ENCODE results near the gene PNKP. TPM values are rescaled to one million over a fixed set of nuclear protein-coding genes. Genes with fewer than 3 reads are reported as not detected.

The PNKP gene
- total and polyA plus RNA-seq, 9 of the 15 experiments (the other 6 are each of a cell fraction or from before 2014, with no cell fraction given), result 2.8 to 85.4 (median 25.3) TPM

DNA sequence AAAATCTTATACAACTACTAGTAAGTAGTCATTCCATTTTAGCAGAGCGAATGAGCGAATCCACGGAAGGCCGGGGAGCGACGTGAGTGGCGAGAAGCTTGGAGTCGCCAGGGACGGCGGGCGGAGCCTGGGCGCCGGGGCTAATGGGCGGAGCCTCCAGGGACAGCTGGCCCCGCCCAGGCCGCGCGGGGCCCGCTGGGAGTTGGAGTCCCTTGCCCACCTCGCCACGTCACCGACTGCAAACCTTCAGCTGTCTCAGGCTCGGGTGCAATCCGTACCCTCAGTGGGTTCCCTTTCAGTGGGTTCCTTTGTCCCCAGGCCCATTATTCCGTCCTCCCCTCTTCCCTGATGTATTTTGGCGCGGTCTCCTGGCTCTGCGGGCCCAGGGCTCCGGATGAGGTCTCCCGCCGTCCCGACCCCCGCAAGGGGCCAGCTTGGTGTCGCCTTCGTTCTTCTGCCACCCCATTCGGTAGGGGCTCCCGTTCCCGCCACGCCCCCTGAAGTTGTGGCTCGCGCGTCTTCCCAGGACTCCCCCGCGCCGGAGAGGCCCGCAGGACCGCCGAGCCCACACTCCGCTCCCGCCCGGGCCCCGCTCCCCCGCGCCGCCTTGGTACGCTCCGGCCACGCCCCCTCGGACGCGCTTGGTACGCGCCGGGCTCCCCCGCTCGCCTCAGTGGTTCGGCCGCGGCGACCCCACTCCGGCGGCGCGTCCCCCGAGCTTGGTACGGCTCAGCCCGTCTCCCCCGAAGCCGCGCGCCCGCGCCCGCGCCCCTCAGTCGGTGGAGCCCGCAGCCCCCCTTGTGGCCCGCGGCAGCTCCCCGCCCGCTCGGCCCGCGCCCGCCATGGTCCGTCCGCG lies 16.7 kb downstream of the PNKP start, which contains the start of gene PTOV1 (continued):
- peak; percentile 80 to 82 for TF ChIP-seq NRF1 (conservative IDR thresholded peaks at IDR 0.05 in 1 of 2, IDR thresholded peaks at IDR 0.05 in 1 of 2)
- no peak for TF ChIP-seq HNRNPUL1 (IDR thresholded peaks at IDR 0.05; ENCODE audit: low read length)
- peak; percentile 76 for TF ChIP-seq FOXJ2 (tag; IDR thresholded peaks at IDR 0.05)
- TF ChIP-seq, protein P1, sequence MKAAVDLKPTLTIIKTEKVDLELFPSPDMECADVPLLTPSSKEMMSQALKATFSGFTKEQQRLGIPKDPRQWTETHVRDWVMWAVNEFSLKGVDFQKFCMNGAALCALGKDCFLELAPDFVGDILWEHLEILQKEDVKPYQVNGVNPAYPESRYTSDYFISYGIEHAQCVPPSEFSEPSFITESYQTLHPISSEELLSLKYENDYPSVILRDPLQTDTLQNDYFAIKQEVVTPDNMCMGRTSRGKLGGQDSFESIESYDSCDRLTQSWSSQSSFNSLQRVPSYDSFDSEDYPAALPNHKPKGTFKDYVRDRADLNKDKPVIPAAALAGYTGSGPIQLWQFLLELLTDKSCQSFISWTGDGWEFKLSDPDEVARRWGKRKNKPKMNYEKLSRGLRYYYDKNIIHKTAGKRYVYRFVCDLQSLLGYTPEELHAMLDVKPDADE (conservative IDR thresholded peaks at IDR 0.05; ENCODE audit: control insufficient read depth, low read depth, low read length), result peak; percentile 85
- TF ChIP-seq ZNF232 (CRISPR knock-in tag; IDR thresholded peaks at IDR 0.05), result peak; percentile 76; the same call in 1 of the 2 replicates
- peak; percentile 69 for TF ChIP-seq E2F3 (CRISPR knock-in tag; IDR thresholded peaks at IDR 0.05)
- TF ChIP-seq, protein P2, sequence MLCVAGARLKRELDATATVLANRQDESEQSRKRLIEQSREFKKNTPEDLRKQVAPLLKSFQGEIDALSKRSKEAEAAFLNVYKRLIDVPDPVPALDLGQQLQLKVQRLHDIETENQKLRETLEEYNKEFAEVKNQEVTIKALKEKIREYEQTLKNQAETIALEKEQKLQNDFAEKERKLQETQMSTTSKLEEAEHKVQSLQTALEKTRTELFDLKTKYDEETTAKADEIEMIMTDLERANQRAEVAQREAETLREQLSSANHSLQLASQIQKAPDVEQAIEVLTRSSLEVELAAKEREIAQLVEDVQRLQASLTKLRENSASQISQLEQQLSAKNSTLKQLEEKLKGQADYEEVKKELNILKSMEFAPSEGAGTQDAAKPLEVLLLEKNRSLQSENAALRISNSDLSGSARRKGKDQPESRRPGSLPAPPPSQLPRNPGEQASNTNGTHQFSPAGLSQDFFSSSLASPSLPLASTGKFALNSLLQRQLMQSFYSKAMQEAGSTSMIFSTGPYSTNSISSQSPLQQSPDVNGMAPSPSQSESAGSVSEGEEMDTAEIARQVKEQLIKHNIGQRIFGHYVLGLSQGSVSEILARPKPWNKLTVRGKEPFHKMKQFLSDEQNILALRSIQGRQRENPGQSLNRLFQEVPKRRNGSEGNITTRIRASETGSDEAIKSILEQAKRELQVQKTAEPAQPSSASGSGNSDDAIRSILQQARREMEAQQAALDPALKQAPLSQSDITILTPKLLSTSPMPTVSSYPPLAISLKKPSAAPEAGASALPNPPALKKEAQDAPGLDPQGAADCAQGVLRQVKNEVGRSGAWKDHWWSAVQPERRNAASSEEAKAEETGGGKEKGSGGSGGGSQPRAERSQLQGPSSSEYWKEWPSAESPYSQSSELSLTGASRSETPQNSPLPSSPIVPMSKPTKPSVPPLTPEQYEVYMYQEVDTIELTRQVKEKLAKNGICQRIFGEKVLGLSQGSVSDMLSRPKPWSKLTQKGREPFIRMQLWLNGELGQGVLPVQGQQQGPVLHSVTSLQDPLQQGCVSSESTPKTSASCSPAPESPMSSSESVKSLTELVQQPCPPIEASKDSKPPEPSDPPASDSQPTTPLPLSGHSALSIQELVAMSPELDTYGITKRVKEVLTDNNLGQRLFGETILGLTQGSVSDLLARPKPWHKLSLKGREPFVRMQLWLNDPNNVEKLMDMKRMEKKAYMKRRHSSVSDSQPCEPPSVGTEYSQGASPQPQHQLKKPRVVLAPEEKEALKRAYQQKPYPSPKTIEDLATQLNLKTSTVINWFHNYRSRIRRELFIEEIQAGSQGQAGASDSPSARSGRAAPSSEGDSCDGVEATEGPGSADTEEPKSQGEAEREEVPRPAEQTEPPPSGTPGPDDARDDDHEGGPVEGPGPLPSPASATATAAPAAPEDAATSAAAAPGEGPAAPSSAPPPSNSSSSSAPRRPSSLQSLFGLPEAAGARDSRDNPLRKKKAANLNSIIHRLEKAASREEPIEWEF (CRISPR knock-in tag; IDR thresholded peaks at IDR 0.05), result no peak
- TF ChIP-seq, protein P3, sequence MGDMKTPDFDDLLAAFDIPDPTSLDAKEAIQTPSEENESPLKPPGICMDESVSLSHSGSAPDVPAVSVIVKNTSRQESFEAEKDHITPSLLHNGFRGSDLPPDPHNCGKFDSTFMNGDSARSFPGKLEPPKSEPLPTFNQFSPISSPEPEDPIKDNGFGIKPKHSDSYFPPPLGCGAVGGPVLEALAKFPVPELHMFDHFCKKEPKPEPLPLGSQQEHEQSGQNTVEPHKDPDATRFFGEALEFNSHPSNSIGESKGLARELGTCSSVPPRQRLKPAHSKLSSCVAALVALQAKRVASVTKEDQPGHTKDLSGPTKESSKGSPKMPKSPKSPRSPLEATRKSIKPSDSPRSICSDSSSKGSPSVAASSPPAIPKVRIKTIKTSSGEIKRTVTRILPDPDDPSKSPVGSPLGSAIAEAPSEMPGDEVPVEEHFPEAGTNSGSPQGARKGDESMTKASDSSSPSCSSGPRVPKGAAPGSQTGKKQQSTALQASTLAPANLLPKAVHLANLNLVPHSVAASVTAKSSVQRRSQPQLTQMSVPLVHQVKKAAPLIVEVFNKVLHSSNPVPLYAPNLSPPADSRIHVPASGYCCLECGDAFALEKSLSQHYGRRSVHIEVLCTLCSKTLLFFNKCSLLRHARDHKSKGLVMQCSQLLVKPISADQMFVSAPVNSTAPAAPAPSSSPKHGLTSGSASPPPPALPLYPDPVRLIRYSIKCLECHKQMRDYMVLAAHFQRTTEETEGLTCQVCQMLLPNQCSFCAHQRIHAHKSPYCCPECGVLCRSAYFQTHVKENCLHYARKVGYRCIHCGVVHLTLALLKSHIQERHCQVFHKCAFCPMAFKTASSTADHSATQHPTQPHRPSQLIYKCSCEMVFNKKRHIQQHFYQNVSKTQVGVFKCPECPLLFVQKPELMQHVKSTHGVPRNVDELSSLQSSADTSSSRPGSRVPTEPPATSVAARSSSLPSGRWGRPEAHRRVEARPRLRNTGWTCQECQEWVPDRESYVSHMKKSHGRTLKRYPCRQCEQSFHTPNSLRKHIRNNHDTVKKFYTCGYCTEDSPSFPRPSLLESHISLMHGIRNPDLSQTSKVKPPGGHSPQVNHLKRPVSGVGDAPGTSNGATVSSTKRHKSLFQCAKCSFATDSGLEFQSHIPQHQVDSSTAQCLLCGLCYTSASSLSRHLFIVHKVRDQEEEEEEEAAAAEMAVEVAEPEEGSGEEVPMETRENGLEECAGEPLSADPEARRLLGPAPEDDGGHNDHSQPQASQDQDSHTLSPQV (IDR thresholded peaks at IDR 0.05), result 0 out of 2 replicates have a peak, but pooled peaks have one; percentile 40
- TF ChIP-seq ZNF586 (CRISPR knock-in tag; conservative IDR thresholded peaks at IDR 0.05), result no peak
- peak; percentile 95 for TF ChIP-seq KLF13 (tag; IDR thresholded peaks at IDR 0.05; ENCODE audit: borderline replicate concordance, low read depth)
- no peak for TF ChIP-seq SPI1 (IDR thresholded peaks at IDR 0.05; ENCODE audit: borderline replicate concordance, low read depth, low read length)
- TF ChIP-seq, protein P4, sequence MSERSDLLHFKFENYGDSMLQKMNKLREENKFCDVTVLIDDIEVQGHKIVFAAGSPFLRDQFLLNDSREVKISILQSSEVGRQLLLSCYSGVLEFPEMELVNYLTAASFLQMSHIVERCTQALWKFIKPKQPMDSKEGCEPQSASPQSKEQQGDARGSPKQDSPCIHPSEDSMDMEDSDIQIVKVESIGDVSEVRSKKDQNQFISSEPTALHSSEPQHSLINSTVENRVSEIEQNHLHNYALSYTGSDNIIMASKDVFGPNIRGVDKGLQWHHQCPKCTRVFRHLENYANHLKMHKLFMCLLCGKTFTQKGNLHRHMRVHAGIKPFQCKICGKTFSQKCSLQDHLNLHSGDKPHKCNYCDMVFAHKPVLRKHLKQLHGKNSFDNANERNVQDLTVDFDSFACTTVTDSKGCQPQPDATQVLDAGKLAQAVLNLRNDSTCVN (CRISPR knock-in tag; IDR thresholded peaks at IDR 0.05), result peak; percentile 73; the same call in 1 of the 2 replicates
- TF ChIP-seq HLTF (IDR thresholded peaks at IDR 0.05), result peak; percentile 86; the same call in 1 of the 2 replicates
- no peak for TF ChIP-seq HSF4 (CRISPR knock-in tag; IDR thresholded peaks at IDR 0.05; ENCODE audit: borderline replicate concordance)
- TF ChIP-seq IRF2 (CRISPR knock-in tag; IDR thresholded peaks at IDR 0.05), result 0 out of 2 replicates have a peak, but pooled peaks have one; percentile 51
